HG02798 (cell line): ENCODE data around the gene PPT1.
"Not testable (repeated sequence)": the region's sequence is repeated elsewhere in the genome, so short reads cannot be mapped to it uniquely, and the experiment has no call there.

Source experiments
- ATAC-seq: cut with Tn5 transposase; IDR thresholded peaks from one replicate; pipeline ENCODE4 v1.9.1; 2021; ENCODE audit warnings: mild to moderate bottlenecking; ENCODE audit not compliant: unreplicated experiment, poor library complexity

The PPT1 gene

GRCh38 chr1:40092706-40093639, 4.1 kb downstream of the PPT1 start:
- no peak for ATAC-seq

GRCh38 chr1:40092241-40092640, 4.8 kb downstream of the PPT1 start:
- ATAC-seq: no peak

- no peak for ATAC-seq
These were observed 6.2 kb downstream of the PPT1 start for GRCh38 chr1:40090652-40091355.

- not testable (repeated sequence) for ATAC-seq
These were observed 12.3 kb downstream of the PPT1 start for GRCh38 chr1:40084750-40085149.

GRCh38 chr1:40081871-40082270, 15.2 kb downstream of the PPT1 start:
- no peak for ATAC-seq

DNA sequence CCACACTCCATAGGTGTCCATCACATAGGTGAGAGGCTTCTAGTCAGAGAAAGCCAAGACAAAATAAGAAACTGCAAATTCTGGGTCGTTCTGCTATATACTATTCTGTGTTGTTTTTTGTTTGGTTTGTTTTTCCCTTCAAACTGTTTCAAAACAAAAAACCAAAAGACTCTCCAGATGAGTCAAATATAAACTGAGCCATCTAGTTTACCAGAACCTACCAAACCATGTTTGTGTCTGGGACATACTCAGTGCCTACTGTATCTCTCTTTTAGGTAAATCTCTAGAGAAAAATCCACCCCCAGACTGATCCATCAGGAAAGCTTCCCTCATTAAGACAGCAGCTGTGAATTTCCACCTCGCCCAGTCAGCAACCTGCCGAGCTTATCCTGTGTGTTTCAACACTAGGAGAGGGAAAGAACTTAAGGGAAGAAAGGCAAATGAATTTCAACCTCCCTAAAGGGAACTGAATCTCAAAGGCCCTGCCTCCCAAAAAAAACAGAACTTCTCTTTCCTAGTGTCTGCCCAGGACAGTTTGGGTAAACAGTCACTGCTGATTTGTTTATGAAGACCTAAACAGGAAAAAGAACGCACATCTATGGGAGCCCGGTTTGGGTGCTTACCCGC, 17.2 kb downstream of the PPT1 start:
- no peak for ATAC-seq

DNA sequence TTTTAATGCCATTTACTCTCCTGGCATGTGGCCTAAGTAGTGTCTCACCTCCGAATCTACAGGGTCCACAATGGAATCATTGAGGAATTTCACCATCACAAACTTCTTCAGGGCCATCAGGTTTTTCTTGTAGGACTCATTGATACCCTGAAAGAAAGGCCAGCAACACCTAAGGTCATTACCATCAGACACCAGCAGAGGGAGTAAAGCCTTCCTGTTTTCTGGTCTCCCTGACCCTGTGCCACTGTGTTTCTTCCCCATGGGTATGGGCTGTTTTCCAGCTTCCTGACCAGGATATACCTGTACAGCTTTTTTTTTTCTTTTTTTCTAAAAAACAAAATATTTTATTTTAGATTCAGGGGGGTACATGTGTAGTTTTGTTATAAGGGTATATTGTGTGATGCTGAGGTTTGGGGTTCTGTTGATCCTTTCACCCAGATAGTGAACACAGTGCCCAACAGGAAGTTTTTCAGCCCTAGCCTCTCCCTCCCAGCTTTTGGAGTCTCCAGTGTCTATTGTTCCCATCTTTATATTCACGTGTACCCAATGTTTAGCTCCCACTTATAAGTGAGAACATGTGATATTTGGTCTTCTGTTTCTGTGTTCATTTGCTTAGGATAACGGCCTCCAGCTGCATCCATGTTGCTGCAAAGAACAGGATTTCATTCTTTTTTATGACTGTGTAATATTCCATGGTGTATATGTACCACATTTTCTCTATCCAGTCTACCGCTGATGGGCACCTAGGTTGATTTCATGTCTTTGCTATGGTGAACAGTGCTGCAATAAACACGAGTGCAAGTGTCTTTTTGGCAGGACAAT, 18.3 kb downstream of the PPT1 start:
- ATAC-seq: no peak

- ATAC-seq: no peak
These were observed 20.1 kb downstream of the PPT1 start for GRCh38 chr1:40076895-40077312.

DNA sequence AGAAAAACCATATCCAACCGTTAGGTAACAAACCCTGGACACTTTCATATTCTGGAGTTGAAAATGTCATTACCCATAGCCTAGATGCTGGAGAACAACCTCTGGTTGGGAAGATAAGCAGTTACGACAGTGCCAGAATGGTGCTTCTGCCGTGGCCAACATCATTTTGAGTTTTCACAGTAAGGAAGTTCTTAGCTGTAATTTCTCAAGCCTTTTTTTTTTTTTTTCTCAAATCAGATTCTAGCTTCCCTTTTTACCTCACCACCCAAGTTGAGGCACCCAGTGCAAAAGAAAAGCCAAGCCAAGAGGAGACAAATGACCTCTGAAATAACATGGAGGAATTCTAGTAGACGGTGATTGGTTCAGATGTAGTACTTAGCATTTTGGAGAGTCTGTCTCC, 21.8 kb downstream of the PPT1 start:
- ATAC-seq: no peak

- ATAC-seq: no peak
These were observed 24.0 kb downstream of the PPT1 start for GRCh38 chr1:40073062-40073461.

DNA sequence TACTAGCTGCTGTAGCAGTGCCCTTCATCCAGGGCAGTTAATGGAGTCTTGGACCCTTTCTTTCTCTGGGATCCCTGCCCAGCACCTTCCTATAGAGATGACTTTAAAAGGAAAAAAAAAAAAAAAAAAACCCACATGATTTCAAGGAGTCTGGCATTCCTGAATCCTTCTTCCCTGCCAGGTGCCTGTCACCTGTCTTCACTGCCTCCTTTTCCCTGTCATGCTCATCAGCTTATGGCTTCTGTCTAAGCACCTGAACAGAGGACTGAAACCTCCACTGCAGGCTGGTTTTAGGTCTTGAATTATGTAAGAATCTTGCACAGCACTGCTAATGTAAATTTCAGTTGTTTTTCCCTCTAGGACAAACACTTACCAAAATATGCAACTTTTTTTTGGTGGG, 24.9 kb downstream of the PPT1 start:
- no peak for ATAC-seq

DNA sequence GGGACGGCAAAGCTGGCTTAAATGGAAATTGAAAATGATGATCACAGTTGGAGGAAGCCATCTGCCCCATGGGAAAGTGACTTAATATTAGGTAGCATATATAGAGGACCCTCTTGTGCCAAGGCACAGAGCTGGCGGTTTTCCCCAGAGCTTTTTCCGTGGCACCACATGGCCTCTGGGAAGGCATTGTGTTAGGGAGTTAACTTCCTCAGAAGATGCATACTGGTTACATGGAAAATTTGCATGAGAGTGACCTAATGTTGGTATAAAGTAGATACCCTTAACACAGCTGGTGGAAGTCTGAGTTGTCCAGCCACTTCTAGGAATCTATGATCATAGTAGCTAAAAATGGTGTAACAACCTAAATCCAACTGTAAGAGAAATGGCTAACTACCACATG, 29.2 kb downstream of the PPT1 start:
- ATAC-seq: no peak

DNA sequence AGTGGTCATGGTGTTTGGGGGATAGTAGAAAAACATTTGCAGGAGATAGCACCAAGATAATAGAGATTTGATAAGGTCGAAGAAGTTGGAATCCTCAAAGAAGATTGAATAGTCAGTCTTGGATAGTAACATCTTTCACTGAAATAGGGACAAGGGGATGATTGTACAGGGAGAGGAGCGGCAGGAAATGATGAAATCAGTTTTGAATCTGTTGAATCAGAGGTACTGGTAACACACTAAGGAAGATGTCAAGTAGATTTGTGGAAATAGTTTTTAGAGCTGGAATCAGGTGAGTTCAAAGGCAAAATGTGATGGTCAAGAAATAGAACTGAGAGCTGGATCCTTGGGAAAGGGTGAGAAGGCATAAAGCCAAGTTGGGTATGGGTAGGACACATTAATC, 30.0 kb downstream of the PPT1 start:
- no peak for ATAC-seq

GRCh38 chr1:40064797-40065499, 32.1 kb downstream of the PPT1 start:
- peak; percentile 75 for ATAC-seq

- ATAC-seq: no peak
These were observed 36.9 kb downstream of the PPT1 start for GRCh38 chr1:40059960-40060750.

GRCh38 chr1:40059338-40059959, 37.6 kb downstream of the PPT1 start:
- no peak for ATAC-seq

GRCh38 chr1:40058453-40059337, 38.4 kb downstream of the PPT1 start:
- ATAC-seq: no peak

- ATAC-seq: no peak
These were observed 39.0 kb downstream of the PPT1 start for GRCh38 chr1:40058097-40058452.
